HFF-Myc (cell line): ENCODE results near the gene SLC8A3.

Source experiments
- DNase-seq: peaks from one replicate; pipeline ENCODE4 v3.0.0-alpha.2; 2011; ENCODE audit warnings: low read depth; ENCODE audit errors: extremely low read depth
- H3K4me3 ChIP-seq: replicated peaks from 2 replicates; pipeline ENCODE4 v1.5.1; 2011; ENCODE audit warnings: low read depth, mild to moderate bottlenecking, control low read depth, low read length
- TF ChIP-seq, protein P1 (sequence below): IDR thresholded peaks from 2 replicates; pipeline ENCODE4 v1.5.1; 2012; ENCODE audit warnings: mild to moderate bottlenecking, low read depth, low read length, control low read depth; ENCODE audit errors: missing control alignments

SLC8A3 gene

GRCh38 chr14:70208380-70208779, 19.6 kb upstream of the SLC8A3 start:
- TF ChIP-seq, protein P1, sequence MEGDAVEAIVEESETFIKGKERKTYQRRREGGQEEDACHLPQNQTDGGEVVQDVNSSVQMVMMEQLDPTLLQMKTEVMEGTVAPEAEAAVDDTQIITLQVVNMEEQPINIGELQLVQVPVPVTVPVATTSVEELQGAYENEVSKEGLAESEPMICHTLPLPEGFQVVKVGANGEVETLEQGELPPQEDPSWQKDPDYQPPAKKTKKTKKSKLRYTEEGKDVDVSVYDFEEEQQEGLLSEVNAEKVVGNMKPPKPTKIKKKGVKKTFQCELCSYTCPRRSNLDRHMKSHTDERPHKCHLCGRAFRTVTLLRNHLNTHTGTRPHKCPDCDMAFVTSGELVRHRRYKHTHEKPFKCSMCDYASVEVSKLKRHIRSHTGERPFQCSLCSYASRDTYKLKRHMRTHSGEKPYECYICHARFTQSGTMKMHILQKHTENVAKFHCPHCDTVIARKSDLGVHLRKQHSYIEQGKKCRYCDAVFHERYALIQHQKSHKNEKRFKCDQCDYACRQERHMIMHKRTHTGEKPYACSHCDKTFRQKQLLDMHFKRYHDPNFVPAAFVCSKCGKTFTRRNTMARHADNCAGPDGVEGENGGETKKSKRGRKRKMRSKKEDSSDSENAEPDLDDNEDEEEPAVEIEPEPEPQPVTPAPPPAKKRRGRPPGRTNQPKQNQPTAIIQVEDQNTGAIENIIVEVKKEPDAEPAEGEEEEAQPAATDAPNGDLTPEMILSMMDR: no peak
- DNase-seq: no peak
- H3K4me3 ChIP-seq: no peak overlapping the region

GRCh38 chr14:70203686-70204085, 14.9 kb upstream of the SLC8A3 start:
- H3K4me3 ChIP-seq: no peak overlapping the region
- no peak for DNase-seq
- TF ChIP-seq, protein P1: no peak

DNA sequence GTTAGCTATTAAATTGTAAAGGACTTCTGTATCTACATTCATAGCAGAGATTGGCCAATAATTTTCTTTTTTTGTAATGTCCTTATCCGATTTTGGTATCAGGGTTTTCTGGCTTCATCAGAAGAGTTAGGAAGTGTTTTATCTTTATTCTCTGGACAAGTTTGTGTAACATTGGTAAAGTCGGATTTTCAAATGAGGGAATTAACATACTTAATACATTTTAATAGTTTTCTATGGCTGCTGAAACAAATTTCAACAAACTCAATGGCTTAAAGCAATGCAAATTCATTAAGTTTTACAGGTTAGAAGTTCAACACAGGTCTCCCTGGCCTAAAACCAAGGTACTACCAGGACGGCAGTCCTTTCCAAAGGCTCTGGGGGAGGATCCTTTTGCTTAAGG, 13.2 kb upstream of the SLC8A3 start:
- TF ChIP-seq, protein P1: no peak
- no peak for DNase-seq
- no peak overlapping the region for H3K4me3 ChIP-seq

GRCh38 chr14:70193396-70193795, 4.6 kb upstream of the SLC8A3 start:
- TF ChIP-seq, protein P1: no peak
- H3K4me3 ChIP-seq: no peak overlapping the region
- no peak for DNase-seq

GRCh38 chr14:70192915-70193314, 4.2 kb upstream of the SLC8A3 start:
- no peak overlapping the region for H3K4me3 ChIP-seq
- TF ChIP-seq, protein P1: no peak
- DNase-seq: no peak

DNA sequence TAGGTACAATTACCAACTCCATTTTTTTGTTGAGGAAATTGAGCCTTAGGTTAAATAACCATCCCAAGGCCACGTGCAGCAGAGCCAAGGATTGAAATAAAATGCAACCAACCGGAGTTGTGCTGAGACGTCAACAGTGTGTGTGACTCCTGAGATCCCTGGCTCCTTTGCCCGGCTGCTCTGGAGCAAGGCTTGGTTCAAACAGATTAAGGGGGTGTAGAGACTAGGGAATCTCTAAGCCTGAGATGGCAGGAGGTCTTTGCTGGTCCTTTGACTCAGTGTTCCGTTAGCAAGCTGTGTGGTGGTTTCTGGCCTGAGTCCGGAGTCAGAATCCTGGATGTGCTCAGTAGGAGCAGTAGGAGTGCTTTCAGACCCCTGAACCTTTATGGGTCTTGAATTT, 1.4 kb upstream of the SLC8A3 start:
- H3K4me3 ChIP-seq: no peak overlapping the region
- TF ChIP-seq, protein P1: no peak
- no peak for DNase-seq

DNA sequence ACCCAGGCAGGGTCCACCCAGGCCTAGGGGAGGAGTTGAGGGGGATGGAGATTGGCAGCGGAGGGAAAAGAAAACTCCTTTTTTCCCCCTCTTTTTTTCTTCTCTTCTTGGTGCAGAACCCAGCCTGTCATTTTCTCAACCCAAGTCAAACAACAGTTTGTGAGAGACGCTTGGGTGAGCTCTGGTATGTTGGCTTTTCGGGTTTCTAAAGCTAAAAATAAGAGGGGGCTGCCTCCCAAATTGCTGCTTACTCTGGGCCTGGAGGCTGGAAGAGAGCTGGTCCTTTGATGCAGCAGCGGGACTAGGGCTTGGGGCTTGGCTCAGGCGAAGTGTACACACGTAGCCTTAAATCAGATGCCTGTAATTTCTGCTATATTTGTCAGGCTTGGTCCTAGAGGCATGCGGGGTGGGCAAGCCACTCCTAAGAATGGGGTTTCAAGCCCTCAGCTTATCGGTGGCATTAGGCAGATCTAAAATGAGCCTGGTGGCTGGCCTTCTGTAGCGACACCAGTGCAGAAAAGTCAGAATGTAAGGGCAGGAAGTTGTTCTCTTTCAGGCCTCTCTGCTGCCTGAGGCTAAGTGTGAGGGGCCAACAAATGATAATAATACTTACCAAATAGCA, 816 bp upstream of the SLC8A3 start:
- no peak for DNase-seq
- no peak overlapping the region; the same call in 1 of the 2 replicates for H3K4me3 ChIP-seq
- TF ChIP-seq, protein P1: no peak
